IPS-18c (cell line): Measurements from ENCODE around the gene DLGAP1.

Experiments
- H3K4me3 ChIP-seq: 2 replicates; pipeline ENCODE4 v1.7.0; 2013; ENCODE audit warnings: low read depth, mild to moderate bottlenecking, low read length, moderate library complexity; ENCODE audit not compliant: insufficient read depth
- H3K9me3 ChIP-seq: one replicate; pipeline ENCODE4 v1.6.1; 2013; ENCODE audit warnings: mild to moderate bottlenecking, low read length, moderate library complexity; ENCODE audit not compliant: control insufficient read depth, insufficient read depth

Gene DLGAP1

GRCh38 chr18:3458378-3458777 lies 996.7 kb downstream of the DLGAP1 start:
- Histone ChIP-seq H3K4me3 (no peak overlapping the region), H3K9me3 (no peaks in the 10 kb centered on the region)

- Histone ChIP-seq H3K9me3 (no peaks in the 10 kb centered on the region), H3K4me3 (no peak overlapping the region)
Observed at GRCh38 chr18:3457261-3457724, 997.8 kb downstream of the DLGAP1 start.

GRCh38 chr18:3456686-3457069 lies 998.4 kb downstream of the DLGAP1 start:
- Histone ChIP-seq H3K4me3 (no peak overlapping the region), H3K9me3 (no peaks in the 10 kb centered on the region)

DNA sequence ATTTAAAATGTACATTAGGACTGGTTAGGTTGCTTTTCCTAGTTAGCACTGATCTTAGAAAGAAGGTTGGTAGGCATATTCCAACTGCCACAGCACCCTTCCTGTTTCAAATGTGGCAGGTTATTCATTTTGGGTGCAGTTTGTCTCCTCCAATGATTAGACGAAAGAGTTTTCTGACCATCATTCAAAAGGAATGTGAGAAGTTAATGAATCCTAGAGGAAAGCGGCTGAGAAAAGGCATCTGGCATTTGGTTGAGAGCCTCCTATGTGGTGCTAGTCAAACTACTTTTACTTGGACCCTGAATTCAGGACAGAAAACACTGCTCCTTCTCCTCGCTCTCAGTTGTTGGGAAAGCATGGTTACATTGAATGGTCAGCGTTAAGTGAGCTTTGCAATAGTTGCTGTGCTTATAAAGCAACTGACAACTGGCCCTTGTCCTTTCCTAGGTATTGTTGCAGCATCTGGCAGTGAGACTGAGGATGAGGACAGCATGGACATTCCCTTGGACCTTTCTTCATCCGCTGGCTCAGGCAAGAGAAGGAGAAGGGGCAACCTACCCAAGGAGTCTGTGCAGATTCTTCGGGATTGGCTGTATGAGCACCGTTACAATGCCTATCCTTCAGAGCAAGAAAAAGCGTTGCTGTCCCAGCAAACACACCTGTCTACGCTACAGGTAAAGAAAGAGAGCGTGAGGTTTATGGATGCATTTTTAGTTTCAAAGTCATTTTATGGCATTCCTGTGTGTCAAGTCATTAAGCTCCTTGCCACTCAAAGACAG lies 999.0 kb downstream of the DLGAP1 start:
- peak overlapping the region; percentile 16; the same call in 1 of the 2 replicates for H3K4me3 ChIP-seq

DNA sequence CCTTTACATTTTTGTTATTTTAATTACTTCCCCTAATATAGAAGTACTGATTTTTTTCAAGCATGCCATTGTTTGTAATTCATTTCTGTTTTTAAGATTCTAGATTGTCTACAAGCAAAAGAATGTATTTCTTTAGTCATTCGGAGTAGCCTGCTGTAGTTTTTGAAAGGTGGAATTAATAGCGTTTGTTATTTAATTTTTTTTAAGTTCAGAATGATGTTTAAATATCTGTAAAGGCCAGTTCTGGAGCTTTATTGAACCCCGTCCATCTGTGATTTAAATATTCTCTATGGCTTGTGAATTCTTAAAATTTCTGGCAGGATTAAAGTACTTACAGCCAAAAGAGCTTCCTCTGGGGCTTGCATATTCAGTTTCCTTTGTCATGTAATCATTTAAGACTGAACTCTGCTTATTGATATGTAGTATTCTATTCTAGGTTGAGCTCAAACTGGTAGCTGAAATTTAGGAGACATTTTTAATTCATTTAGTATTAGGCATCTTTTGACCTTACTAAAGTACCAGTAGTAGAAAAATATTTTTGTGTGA lies 999.9 kb downstream of the DLGAP1 start:
- Histone ChIP-seq H3K9me3 (no peaks in the 10 kb centered on the region), H3K4me3 (no peak overlapping the region)

More for the DNA sequence above, 999.0 kb downstream of the DLGAP1 start:
- H3K9me3 ChIP-seq: no peaks in the 10 kb centered on the region

- Histone ChIP-seq H3K9me3 (no peaks in the 10 kb centered on the region), H3K4me3 (peak overlapping the region; percentile 92; the same call in 1 of the 2 replicates)
Observed at GRCh38 chr18:3454365-3455089, 1000.6 kb downstream of the DLGAP1 start.

DNA sequence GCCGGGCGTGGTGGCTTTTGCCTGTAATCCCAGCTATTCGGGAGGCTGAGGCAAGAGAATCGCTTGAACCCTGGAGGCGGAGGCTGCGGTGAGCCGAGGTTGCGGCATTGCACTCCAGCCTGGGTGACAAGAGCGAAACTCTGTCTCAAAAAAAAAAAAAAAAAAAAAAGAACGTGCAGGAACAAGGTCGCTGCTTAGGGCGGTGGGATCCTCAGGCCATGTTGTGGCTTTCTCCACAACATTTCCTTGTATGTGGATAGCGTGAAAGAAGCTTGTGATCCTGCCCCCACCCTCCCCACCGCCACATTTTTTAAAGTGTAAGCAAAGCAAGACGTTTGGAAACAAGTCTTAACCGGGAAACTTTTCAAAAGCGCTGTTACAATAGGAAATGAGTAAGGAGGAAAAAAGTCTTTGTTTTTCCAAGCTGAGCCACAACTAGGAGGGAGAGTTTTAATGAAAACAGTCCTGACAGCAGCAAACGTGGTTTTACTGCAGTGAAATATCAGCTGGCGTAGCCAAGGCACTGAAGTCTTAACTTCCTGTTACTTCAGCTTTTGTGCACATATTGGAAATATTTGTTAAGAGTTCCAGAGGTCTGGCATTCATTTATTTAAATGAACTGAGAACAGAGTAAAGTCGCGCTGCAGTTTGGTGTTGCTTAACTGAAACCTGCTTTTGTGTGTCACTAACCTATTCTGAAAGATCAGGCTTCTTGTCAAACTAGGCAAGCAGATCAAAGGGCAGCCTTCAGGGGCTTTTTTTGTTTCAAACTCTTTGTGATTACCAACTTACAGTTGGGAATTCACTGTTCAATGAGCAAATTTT lies 1001.4 kb downstream of the DLGAP1 start:
- Histone ChIP-seq H3K9me3 (no peaks in the 10 kb centered on the region), H3K4me3 (peak overlapping the region; percentile 92)

GRCh38 chr18:3452750-3453539 lies 1002.2 kb downstream of the DLGAP1 start:
- Histone ChIP-seq H3K9me3 (no peaks in the 10 kb centered on the region), H3K4me3 (peak overlapping the region; percentile 92)

DNA sequence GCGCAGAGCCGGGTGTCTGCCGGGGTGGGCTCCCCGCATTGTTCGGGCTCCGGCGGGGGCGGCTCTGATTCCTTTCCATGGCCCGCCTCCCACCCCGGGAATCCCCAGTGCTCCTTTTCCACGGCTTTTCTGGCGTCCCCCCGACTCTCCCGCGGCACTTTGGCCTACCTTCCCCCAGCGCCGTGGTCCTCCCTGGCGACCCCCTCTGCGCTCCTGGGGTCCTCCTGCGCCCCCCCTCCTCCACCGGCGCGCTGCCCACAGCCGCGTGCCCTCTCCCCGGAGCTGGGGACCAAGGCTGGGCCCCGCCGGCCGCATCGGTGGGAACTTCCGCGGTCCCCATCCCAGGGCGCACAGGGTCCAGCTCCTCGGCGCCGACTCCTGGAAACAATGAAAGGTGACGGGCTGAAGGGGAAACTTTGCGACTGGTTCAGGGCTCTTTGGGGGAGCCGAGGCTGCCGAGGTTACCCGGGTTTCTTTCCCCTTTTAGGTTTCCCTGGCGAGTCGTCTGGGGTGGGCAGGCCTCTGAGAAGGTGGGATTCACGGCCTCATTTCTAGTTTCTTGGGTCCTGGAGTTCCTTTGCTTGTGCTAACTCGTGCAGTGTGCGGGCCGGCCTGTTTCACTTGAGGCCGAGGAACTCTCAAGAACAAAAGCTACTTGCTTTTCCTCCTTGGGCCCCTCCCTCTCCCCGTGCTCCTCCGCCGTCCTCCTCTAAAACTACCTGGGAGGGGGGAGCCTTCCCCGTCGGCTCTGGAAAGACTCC lies 1002.9 kb downstream of the DLGAP1 start:
- peak overlapping the region; percentile 92 for H3K4me3 ChIP-seq

DNA sequence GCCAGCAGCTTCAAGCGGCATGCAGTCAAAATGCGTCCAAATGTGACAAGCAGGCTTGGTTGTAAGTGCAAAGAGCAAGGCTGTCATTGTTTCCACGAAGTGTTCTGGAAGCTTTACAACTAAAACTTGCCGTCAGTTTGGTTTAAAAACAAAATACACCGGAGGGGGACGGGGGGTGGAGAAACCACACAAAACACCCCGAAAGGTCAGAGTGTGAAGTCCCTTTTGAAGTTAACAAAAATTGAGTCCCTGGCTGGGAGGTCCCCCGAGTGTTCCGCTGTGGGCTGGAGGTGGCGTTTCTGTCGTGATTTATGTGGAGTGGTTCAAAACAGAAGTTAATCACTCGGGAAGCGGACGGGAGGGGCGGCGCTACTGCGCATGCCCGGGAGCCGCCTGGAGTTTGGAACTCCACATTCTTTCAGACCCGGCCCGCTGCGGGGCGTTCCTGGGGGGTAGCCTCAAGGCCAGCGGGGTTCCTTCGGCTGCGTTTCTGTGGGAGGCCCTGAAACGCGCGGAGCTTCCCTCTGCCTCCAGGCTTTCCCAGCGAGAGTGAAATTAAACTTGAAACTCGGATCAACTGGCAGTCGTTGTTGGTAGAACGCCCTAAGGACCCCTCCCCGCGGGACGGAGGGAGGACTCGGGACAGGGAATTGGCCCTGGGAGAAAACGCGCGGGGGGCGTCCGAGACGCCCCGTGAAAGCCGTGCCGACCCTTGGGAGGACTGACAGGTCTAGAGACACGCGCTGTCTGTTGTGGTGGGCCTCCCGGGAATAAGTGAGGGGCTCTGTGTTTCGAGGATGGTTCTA lies 1003.7 kb downstream of the DLGAP1 start:
- Histone ChIP-seq H3K9me3 (no peaks in the 10 kb centered on the region), H3K4me3 (peak overlapping the region; percentile 92)

More for the DNA sequence above, 1002.9 kb downstream of the DLGAP1 start:
- no peaks in the 10 kb centered on the region for H3K9me3 ChIP-seq

DNA sequence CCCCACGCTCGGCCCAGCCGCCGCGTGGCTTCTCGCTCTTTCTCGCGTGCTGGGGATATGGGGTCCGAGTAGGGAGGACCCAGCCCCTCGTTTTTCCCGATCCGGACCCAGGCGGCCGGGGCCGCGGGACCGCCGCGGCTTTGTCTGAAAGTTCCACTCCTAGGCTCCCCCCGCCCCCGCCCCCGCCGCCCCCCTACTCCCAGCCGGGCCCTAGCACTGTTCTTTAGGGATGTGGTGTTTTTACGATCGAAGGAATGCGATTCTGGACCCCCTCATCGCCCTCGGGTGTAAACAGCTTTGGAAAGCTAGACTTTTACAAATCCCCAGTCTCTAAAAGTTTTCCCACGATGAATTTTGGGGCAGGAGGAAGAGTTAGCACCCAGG lies 1004.3 kb downstream of the DLGAP1 start:
- Histone ChIP-seq H3K4me3 (peak overlapping the region; percentile 92), H3K9me3 (no peaks in the 10 kb centered on the region)

DNA sequence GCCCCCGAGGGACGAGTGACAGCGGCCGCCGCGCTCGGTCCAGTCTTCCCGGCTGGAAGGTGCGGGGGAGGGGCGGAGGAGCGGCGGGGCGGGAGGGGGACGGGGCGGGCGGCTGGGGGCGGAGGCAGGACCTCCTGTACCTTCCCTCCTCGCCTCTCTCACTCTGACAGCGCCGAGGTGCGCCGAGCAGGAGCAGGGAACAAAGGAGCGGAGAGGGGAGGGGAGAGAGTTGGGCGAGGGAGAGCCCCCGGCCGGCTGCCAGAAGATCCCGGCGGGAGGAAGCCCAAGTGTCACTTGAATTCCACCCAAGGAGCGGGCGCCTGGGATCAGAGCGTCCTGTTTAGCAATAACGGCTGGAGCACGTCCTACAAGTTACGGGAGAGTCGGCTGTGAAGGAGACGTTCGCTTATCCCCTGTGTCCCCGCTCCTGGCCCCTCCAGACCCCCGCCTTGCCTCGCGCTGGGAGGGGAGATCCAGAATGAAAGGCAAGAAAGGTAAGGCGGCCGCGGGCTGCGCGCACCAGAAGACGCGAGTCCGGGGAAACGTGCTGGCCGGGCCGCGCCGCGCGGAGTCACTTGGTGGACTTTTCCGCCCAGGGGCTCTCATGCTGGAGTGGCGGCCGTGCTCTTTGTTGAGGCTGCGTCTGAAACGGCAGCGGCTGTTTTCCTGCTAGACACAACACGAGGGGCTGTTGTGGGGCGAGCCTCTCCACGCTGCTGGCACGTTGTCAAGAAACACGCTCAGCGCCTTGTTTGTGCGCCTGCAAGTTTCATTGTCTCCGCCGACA lies 1004.9 kb downstream of the DLGAP1 start, which contains the start of gene TGIF1:
Gene TGIF1, plus strand, starts transcription at position 161 of the 787 bp plus-strand sequence. Its CDS starts 318 bp downstream, at position 479.
- Histone ChIP-seq H3K4me3 (peak within 1 kb of the TSS; percentile 92), H3K9me3 (no peaks in the 10 kb centered on the region)

DNA sequence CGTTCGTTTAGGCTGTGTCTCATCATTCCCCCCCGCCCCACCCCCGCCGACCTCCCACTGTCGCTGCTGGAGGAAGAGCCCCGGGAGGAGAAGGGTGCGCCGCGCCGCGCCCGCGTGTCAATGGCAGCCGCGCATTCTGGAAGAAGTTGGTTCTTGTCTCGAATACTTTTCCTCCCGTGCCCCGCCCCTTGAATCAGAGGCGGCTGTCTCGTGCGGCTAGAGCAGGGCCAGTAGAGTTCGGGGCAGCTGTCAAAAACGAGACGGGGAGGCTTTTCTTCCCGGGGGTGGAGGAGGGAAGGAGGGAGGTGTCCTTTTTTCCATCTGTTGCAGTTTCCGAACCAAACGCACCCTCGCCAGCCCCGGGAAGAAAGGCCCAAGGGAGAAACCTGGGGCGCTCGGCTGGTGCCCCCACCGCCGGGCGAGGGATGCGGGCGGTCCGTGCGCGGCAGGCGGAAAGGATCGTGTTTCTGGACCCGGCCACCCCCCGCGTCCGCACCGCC lies 1005.5 kb downstream of the DLGAP1 start:
- no peaks in the 10 kb centered on the region for H3K9me3 ChIP-seq
- peak overlapping the region; percentile 92 for H3K4me3 ChIP-seq

DNA sequence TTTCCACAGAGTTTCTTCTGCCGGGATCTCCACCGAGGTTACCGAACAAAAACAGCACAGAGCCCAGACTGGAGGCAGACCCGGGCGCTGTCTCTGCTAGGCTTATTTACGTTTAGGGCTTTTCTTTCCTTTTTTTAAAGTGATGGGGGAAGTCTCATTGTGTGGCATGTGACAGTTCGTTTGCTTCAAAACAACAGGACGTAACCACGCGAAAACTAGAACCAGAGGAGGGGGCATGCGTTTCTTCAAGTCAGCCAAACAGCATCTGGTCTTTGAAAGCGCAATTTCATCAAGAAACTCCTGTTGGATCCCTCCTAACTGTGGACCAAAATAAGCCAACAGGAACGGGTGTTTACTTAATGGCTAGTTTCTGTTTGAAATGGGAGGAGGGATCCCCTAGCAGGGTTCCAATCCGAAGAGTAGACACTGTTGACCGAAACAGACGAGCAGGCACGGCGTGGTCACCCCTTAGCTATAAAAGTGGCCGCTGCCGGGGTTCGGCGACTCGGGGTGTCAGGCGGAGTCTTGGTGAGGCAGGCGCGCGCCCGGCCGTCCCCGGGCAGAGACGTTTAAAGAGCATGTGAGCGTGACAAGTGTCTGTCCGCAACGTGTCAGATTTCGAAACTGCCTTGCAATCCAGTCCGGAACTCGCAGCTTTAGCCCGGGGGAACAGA lies 1006.1 kb downstream of the DLGAP1 start:
- Histone ChIP-seq H3K9me3 (no peaks in the 10 kb centered on the region), H3K4me3 (peak overlapping the region; percentile 92)
